NCI-H82 treated with DMSO at 0.1 percent for 48 hours (cell line): ENCODE measurements around the gene GABARAPL1.

ENCODE experiments used
- DNase-seq: peaks from one replicate; lab custom pipeline; 2025; ENCODE audit not compliant: unreplicated experiment; lab: John Stamatoyannopoulos, UW

GABARAPL1 gene

GRCh38 chr12:10227648-10228047 is 15.0 kb downstream of the GABARAPL1 start:
- DNase-seq = no peak

GRCh38 chr12:10234562-10234961 is 21.9 kb downstream of the GABARAPL1 start:
- no peak for DNase-seq

GRCh38 chr12:10235761-10236631 is 23.3 kb downstream of the GABARAPL1 start:
- peak; percentile 45 for DNase-seq

- no peak for DNase-seq
Observed at GRCh38 chr12:10236720-10237119, 24.0 kb downstream of the GABARAPL1 start.

- no peak for DNase-seq
Observed at GRCh38 chr12:10238526-10238925, 25.8 kb downstream of the GABARAPL1 start.

GRCh38 chr12:10241290-10241689 is 28.6 kb downstream of the GABARAPL1 start:
- no peak for DNase-seq

GRCh38 chr12:10241727-10242126 is 29.1 kb downstream of the GABARAPL1 start:
- DNase-seq = no peak

GRCh38 chr12:10242539-10242938 is 29.9 kb downstream of the GABARAPL1 start:
- no peak for DNase-seq

GRCh38 chr12:10243818-10244520 is 31.3 kb downstream of the GABARAPL1 start:
- DNase-seq = no peak

- peak; percentile 40 for DNase-seq
Observed at GRCh38 chr12:10247436-10248058, 34.9 kb downstream of the GABARAPL1 start.

GRCh38 chr12:10249690-10250455 is 37.2 kb downstream of the GABARAPL1 start:
- no peak for DNase-seq

GRCh38 chr12:10251669-10252068 is 39.0 kb downstream of the GABARAPL1 start:
- DNase-seq = no peak

GRCh38 chr12:10252201-10252600 is 39.5 kb downstream of the GABARAPL1 start:
- DNase-seq = no peak

- DNase-seq = no peak
Observed at GRCh38 chr12:10256064-10256463, 43.4 kb downstream of the GABARAPL1 start.

GRCh38 chr12:10260927-10261326 is 48.2 kb downstream of the GABARAPL1 start:
- DNase-seq = no peak

GRCh38 chr12:10268037-10268436 is 55.4 kb downstream of the GABARAPL1 start:
- DNase-seq = peak; percentile 89

- no peak for DNase-seq
Observed at GRCh38 chr12:10272467-10272866, 59.8 kb downstream of the GABARAPL1 start.
